ENCODE results near the gene EVPL.
A peak's percentile ranks its signal among the peaks of the same experiment; 100 is the strongest.

EVPL gene

GRCh38 chr17:76036497-76037261 lies 9.6 kb upstream of the EVPL start:
- Histone ChIP-seq H3K36me3 (ENCODE audit: control insufficient read depth in 4 of 4, insufficient read depth in 4 of 4, low read length in 3 of 4) (peaks cover 12 to 42% (median 34%) of the 10 kb centered on the region in 4 experiments), H3K27me3 (replicated peaks in 2 of 5; ENCODE audit: control insufficient read depth in 4 of 5, insufficient read depth in 5 of 5, low read length in 4 of 5) (no peaks in the 10 kb centered on the region), H3K9me3 (ENCODE audit: control extremely low read depth in 1 of 5, control insufficient read depth in 4 of 5, insufficient read depth in 2 of 5, low read depth in 1 of 5, low read length in 4 of 5) (peaks cover 0 to 9% (median 0%) of the 10 kb centered on the region in 5 experiments), H3K4me3 (ENCODE audit: control insufficient read depth in 1 of 7, extremely low read depth in 1 of 7, insufficient read depth in 4 of 7, low read depth in 2 of 7, low read length in 6 of 7) (no peak overlapping the region), H3K4me1 (ENCODE audit: control extremely low read depth in 1 of 4, control insufficient read depth in 4 of 4, insufficient read depth in 4 of 4, low read length in 3 of 4) (peaks cover 0 to 13% (median 5%) of the 10 kb centered on the region in 4 experiments), H3K27ac (ENCODE audit: insufficient read depth in 1 of 2, low read depth in 1 of 2, low read length in 2 of 2, poor library complexity in 1 of 2, severe bottlenecking in 2 of 2) (no peak overlapping the region)
- POLR2A ChIA-PET: interaction anchor here (0.6 kb wide), 1 partner anchor 27 kb away, joined by 3 read pairs; no protein-coding TSS in a partner anchor
- DNase-seq: no peak
- CTCF ChIA-PET: interaction anchor here (1.2 to 9.9 kb wide), 4 partner anchors 17 to 37 kb away, joined by 3 to 104 read pairs (median 4); no protein-coding TSS in a partner anchor
- 95% methylated on average over 18 of the region's 22 CpGs for WGBS (ENCODE audit: insufficient coverage)

GRCh38 chr17:76034428-76035350 lies 7.6 kb upstream of the EVPL start:
- DNase-seq: no peak
- 94% methylated on average over 12 of the region's 13 CpGs for WGBS (ENCODE audit: insufficient coverage)
- H3K4me1 ChIP-seq (ENCODE audit: control extremely low read depth in 1 of 4, control insufficient read depth in 4 of 4, insufficient read depth in 4 of 4, low read length in 3 of 4): peaks cover 0 to 23% (median 14%) of the 10 kb centered on the region in 4 experiments
- H3K27ac ChIP-seq (ENCODE audit: insufficient read depth in 1 of 2, low read depth in 1 of 2, low read length in 2 of 2, poor library complexity in 1 of 2, severe bottlenecking in 2 of 2): no peak overlapping the region
- ChIA-PET CTCF (interaction anchor here (0.8 to 9.9 kb wide), 7 partner anchors 15 to 147 kb away, joined by 3 to 104 read pairs (median 5); no protein-coding TSS in a partner anchor), POLR2A (no interaction called here)
- H3K9me3 ChIP-seq (ENCODE audit: control extremely low read depth in 1 of 5, control insufficient read depth in 4 of 5, insufficient read depth in 2 of 5, low read depth in 1 of 5, low read length in 4 of 5): peaks cover 0 to 9% (median 0%) of the 10 kb centered on the region in 5 experiments
- H3K27me3 ChIP-seq (replicated peaks in 2 of 5; ENCODE audit: control insufficient read depth in 4 of 5, insufficient read depth in 5 of 5, low read length in 4 of 5): no peaks in the 10 kb centered on the region
- H3K4me3 ChIP-seq (ENCODE audit: control insufficient read depth in 1 of 7, extremely low read depth in 1 of 7, insufficient read depth in 4 of 7, low read depth in 2 of 7, low read length in 6 of 7): no peak overlapping the region
- H3K36me3 ChIP-seq (ENCODE audit: control insufficient read depth in 4 of 4, insufficient read depth in 4 of 4, low read length in 3 of 4): peaks cover 5 to 22% (median 14%) of the 10 kb centered on the region in 4 experiments

GRCh38 chr17:76033139-76033538 lies 6.0 kb upstream of the EVPL start:
- 95% methylated on average over 5 of the region's 6 CpGs for WGBS (ENCODE audit: insufficient coverage)
- Histone ChIP-seq H3K27me3 (replicated peaks in 2 of 5; ENCODE audit: control insufficient read depth in 4 of 5, insufficient read depth in 5 of 5, low read length in 4 of 5) (no peaks in the 10 kb centered on the region), H3K4me3 (ENCODE audit: control insufficient read depth in 1 of 7, extremely low read depth in 1 of 7, insufficient read depth in 4 of 7, low read depth in 2 of 7, low read length in 6 of 7) (no peak overlapping the region), H3K9me3 (ENCODE audit: control extremely low read depth in 1 of 5, control insufficient read depth in 4 of 5, insufficient read depth in 2 of 5, low read depth in 1 of 5, low read length in 4 of 5) (peaks cover 0 to 9% (median 0%) of the 10 kb centered on the region in 5 experiments), H3K27ac (ENCODE audit: insufficient read depth in 1 of 2, low read depth in 1 of 2, low read length in 2 of 2, poor library complexity in 1 of 2, severe bottlenecking in 2 of 2) (no peak overlapping the region), H3K36me3 (ENCODE audit: control insufficient read depth in 4 of 4, insufficient read depth in 4 of 4, low read length in 3 of 4) (peaks cover 0 to 7% (median 2%) of the 10 kb centered on the region in 4 experiments), H3K4me1 (ENCODE audit: control extremely low read depth in 1 of 4, control insufficient read depth in 4 of 4, insufficient read depth in 4 of 4, low read length in 3 of 4) (peaks cover 0 to 39% (median 29%) of the 10 kb centered on the region in 4 experiments)
- DNase-seq: no peak
- ChIA-PET CTCF (interaction anchor here (0.9 to 9.9 kb wide), 6 partner anchors 14 to 33 kb away, joined by 3 to 104 read pairs (median 6); no protein-coding TSS in a partner anchor), POLR2A (no interaction called here)

GRCh38 chr17:76032780-76033108 lies 5.6 kb upstream of the EVPL start:
- Histone ChIP-seq H3K36me3 (ENCODE audit: control insufficient read depth in 4 of 4, insufficient read depth in 4 of 4, low read length in 3 of 4) (peaks cover 0 to 4% (median 2%) of the 10 kb centered on the region in 4 experiments), H3K4me3 (ENCODE audit: control insufficient read depth in 1 of 7, extremely low read depth in 1 of 7, insufficient read depth in 4 of 7, low read depth in 2 of 7, low read length in 6 of 7) (no peak overlapping the region), H3K27ac (ENCODE audit: insufficient read depth in 1 of 2, low read depth in 1 of 2, low read length in 2 of 2, poor library complexity in 1 of 2, severe bottlenecking in 2 of 2) (no peak overlapping the region), H3K4me1 (ENCODE audit: control extremely low read depth in 1 of 4, control insufficient read depth in 4 of 4, insufficient read depth in 4 of 4, low read length in 3 of 4) (peaks cover 0 to 41% (median 31%) of the 10 kb centered on the region in 4 experiments), H3K9me3 (ENCODE audit: control extremely low read depth in 1 of 5, control insufficient read depth in 4 of 5, insufficient read depth in 2 of 5, low read depth in 1 of 5, low read length in 4 of 5) (peaks cover 0 to 9% (median 0%) of the 10 kb centered on the region in 5 experiments), H3K27me3 (replicated peaks in 2 of 5; ENCODE audit: control insufficient read depth in 4 of 5, insufficient read depth in 5 of 5, low read length in 4 of 5) (no peaks in the 10 kb centered on the region)
- POLR2A ChIA-PET: no interaction called here
- CTCF ChIA-PET: interaction anchor here (0.9 to 9.9 kb wide), 6 partner anchors 14 to 33 kb away, joined by 3 to 104 read pairs (median 6); no protein-coding TSS in a partner anchor
- DNase-seq: no peak
- 97% methylated on average over 4 of the region's 5 CpGs for WGBS (ENCODE audit: insufficient coverage)

GRCh38 chr17:76032073-76032779 lies 5.1 kb upstream of the EVPL start:
- ChIA-PET POLR2A (interaction anchor here (0.6 kb wide), 1 partner anchor 96 kb away, joined by 4 read pairs; no protein-coding TSS in a partner anchor), CTCF (interaction anchor here (0.9 to 9.9 kb wide), 8 partner anchors 14 to 33 kb away, joined by 3 to 104 read pairs (median 4); no protein-coding TSS in a partner anchor)
- peaks cover 0 to 9% (median 0%) of the 10 kb centered on the region in 5 experiments for H3K9me3 ChIP-seq (ENCODE audit: control extremely low read depth in 1 of 5, control insufficient read depth in 4 of 5, insufficient read depth in 2 of 5, low read depth in 1 of 5, low read length in 4 of 5)
- H3K27me3 ChIP-seq (replicated peaks in 2 of 5; ENCODE audit: control insufficient read depth in 4 of 5, insufficient read depth in 5 of 5, low read length in 4 of 5): no peaks in the 10 kb centered on the region
- DNase-seq: peak in 2 of 3 donors; percentile 25 to 32
- H3K36me3 ChIP-seq (ENCODE audit: control insufficient read depth in 4 of 4, insufficient read depth in 4 of 4, low read length in 3 of 4): peaks cover 0 to 4% (median 2%) of the 10 kb centered on the region in 4 experiments
- peaks cover 0 to 46% (median 35%) of the 10 kb centered on the region in 4 experiments for H3K4me1 ChIP-seq (ENCODE audit: control extremely low read depth in 1 of 4, control insufficient read depth in 4 of 4, insufficient read depth in 4 of 4, low read length in 3 of 4)
- 95% methylated on average over 16 of the region's 20 CpGs for WGBS (ENCODE audit: insufficient coverage)
- no peak overlapping the region for H3K4me3 ChIP-seq (ENCODE audit: control insufficient read depth in 1 of 7, extremely low read depth in 1 of 7, insufficient read depth in 4 of 7, low read depth in 2 of 7, low read length in 6 of 7)
- no peak overlapping the region for H3K27ac ChIP-seq (ENCODE audit: insufficient read depth in 1 of 2, low read depth in 1 of 2, low read length in 2 of 2, poor library complexity in 1 of 2, severe bottlenecking in 2 of 2)

- CTCF ChIA-PET: interaction anchor here (1.3 kb wide), 1 partner anchor 26 kb away, joined by 3 read pairs; the partner anchor contains the start of gene CDK3
- no peak for DNase-seq
- H3K4me3 ChIP-seq (ENCODE audit: control insufficient read depth in 1 of 7, extremely low read depth in 1 of 7, insufficient read depth in 4 of 7, low read depth in 2 of 7, low read length in 6 of 7): peak overlapping the region in 1 of 7 experiments; percentile 55
- WGBS (ENCODE audit: insufficient coverage): 88% methylated on average over 11 of the region's 15 CpGs
- H3K9me3 ChIP-seq (ENCODE audit: control extremely low read depth in 1 of 5, control insufficient read depth in 4 of 5, insufficient read depth in 2 of 5, low read depth in 1 of 5, low read length in 4 of 5): no peaks in the 10 kb centered on the region
- peaks cover 0 to 3% (median 0%) of the 10 kb centered on the region in 4 experiments for H3K36me3 ChIP-seq (ENCODE audit: control insufficient read depth in 4 of 4, insufficient read depth in 4 of 4, low read length in 3 of 4)
- no peak overlapping the region for H3K27ac ChIP-seq (ENCODE audit: insufficient read depth in 1 of 2, low read depth in 1 of 2, low read length in 2 of 2, poor library complexity in 1 of 2, severe bottlenecking in 2 of 2)
- no peaks in the 10 kb centered on the region for H3K27me3 ChIP-seq (replicated peaks in 2 of 5; ENCODE audit: control insufficient read depth in 4 of 5, insufficient read depth in 5 of 5, low read length in 4 of 5)
- POLR2A ChIA-PET: no interaction called here
- peaks cover 0 to 39% (median 38%) of the 10 kb centered on the region in 4 experiments for H3K4me1 ChIP-seq (ENCODE audit: control extremely low read depth in 1 of 4, control insufficient read depth in 4 of 4, insufficient read depth in 4 of 4, low read length in 3 of 4)
Measured at GRCh38 chr17:76026714-76027158, 370 bp downstream of the EVPL start.
